ENCODE data around the gene RPL14.

RPL14 gene

GRCh38 chr3:40463579-40463978 lies 6.4 kb downstream of the RPL14 start:
- DNase-seq: no peak

GRCh38 chr3:40464339-40465110 lies 7.4 kb downstream of the RPL14 start:
- DNase-seq: no peak

GRCh38 chr3:40465111-40465407 lies 7.9 kb downstream of the RPL14 start:
- DNase-seq: no peak

GRCh38 chr3:40465456-40465855 lies 8.3 kb downstream of the RPL14 start:
- no peak for DNase-seq

GRCh38 chr3:40468018-40468417 lies 10.9 kb downstream of the RPL14 start:
- no peak for DNase-seq

- DNase-seq: no peak
These were observed 13.6 kb downstream of the RPL14 start for GRCh38 chr3:40470701-40471100.

GRCh38 chr3:40476478-40477470 lies 19.6 kb downstream of the RPL14 start, which contains the start of gene ZNF619:
ZNF619 (plus strand) TSS chr3:40477122; CDS start chr3:40477980, 858 bp downstream.
- DNase-seq: peak; percentile 43

GRCh38 chr3:40477666-40478065 lies 20.5 kb downstream of the RPL14 start:
- DNase-seq: no peak

GRCh38 chr3:40487172-40487571 lies 30.0 kb downstream of the RPL14 start:
- no peak for DNase-seq

- no peak for DNase-seq
These were observed 33.8 kb downstream of the RPL14 start for GRCh38 chr3:40490916-40491315.

GRCh38 chr3:40494698-40495097 lies 37.6 kb downstream of the RPL14 start:
- no peak for DNase-seq

GRCh38 chr3:40497288-40497687 lies 40.1 kb downstream of the RPL14 start:
- DNase-seq: no peak

- DNase-seq: no peak
These were observed 42.8 kb downstream of the RPL14 start for GRCh38 chr3:40499952-40500351.

- DNase-seq: no peak
These were observed 44.9 kb downstream of the RPL14 start for GRCh38 chr3:40502034-40502433.

- DNase-seq: no peak
These were observed 47.7 kb downstream of the RPL14 start for GRCh38 chr3:40504636-40505430.

- peak; percentile 76 for DNase-seq
These were observed 48.7 kb downstream of the RPL14 start, which contains the start of gene ZNF620 for GRCh38 chr3:40505599-40506462. ZNF620 (plus strand) TSS chr3:40506039; CDS start chr3:40506353, 314 bp downstream.

- no peak for DNase-seq
These were observed 54.0 kb downstream of the RPL14 start for GRCh38 chr3:40511031-40511718.

GRCh38 chr3:40516201-40516600 lies 59.1 kb downstream of the RPL14 start:
- no peak for DNase-seq

- DNase-seq: no peak
These were observed 60.9 kb downstream of the RPL14 start for GRCh38 chr3:40518067-40518466.

All from NCI-H774 (cell line).